ENCODE results near the gene CUEDC1.

Gene CUEDC1

GRCh38 chr17:57948555-57949420 lies 6.4 kb downstream of the CUEDC1 start:
- peak; percentile 65 to 96 for DNase-seq (ENCODE audit: low read depth in 1 of 2, low spot score in 1 of 2)
- TF ChIP-seq JUND (IDR thresholded peaks at IDR 0.05; ENCODE audit: low read depth): peak; percentile 88
- in situ Hi-C loops (cut with HindIII; ENCODE audit: low pct_unique_long_range_greater_than_20kb, low sequenced_read_pairs): no loop called here

GRCh38 chr17:57948169-57948554 lies 7.0 kb downstream of the CUEDC1 start:
- TF ChIP-seq JUND (IDR thresholded peaks at IDR 0.05; ENCODE audit: low read depth): no peak
- in situ Hi-C loops (cut with HindIII; ENCODE audit: low pct_unique_long_range_greater_than_20kb, low sequenced_read_pairs): no loop called here
- peak in 1 of 2 experiments; percentile 94 for DNase-seq (ENCODE audit: low read depth in 1 of 2, low spot score in 1 of 2)

- in situ Hi-C loops (cut with HindIII; ENCODE audit: low pct_unique_long_range_greater_than_20kb, low sequenced_read_pairs): no loop called here
- TF ChIP-seq JUND (IDR thresholded peaks at IDR 0.05; ENCODE audit: low read depth): no peak
- no peak for DNase-seq (ENCODE audit: low read depth in 1 of 2, low spot score in 1 of 2)
These were observed 7.8 kb downstream of the CUEDC1 start for GRCh38 chr17:57947369-57947768.

- in situ Hi-C loops (cut with HindIII; ENCODE audit: low pct_unique_long_range_greater_than_20kb, low sequenced_read_pairs): no loop called here
- TF ChIP-seq JUND (IDR thresholded peaks at IDR 0.05; ENCODE audit: low read depth): no peak
- peak; percentile 73 to 93 for DNase-seq (ENCODE audit: low read depth in 1 of 2, low spot score in 1 of 2)
These were observed 8.3 kb downstream of the CUEDC1 start for GRCh38 chr17:57946798-57947358.

- in situ Hi-C loops (cut with HindIII; ENCODE audit: low pct_unique_long_range_greater_than_20kb, low sequenced_read_pairs): no loop called here
- DNase-seq (ENCODE audit: low read depth in 1 of 2, low spot score in 1 of 2): no peak
- TF ChIP-seq JUND (IDR thresholded peaks at IDR 0.05; ENCODE audit: low read depth): no peak
These were observed 9.0 kb downstream of the CUEDC1 start for GRCh38 chr17:57945996-57946797.

GRCh38 chr17:57944908-57945307 lies 10.3 kb downstream of the CUEDC1 start:
- TF ChIP-seq JUND (IDR thresholded peaks at IDR 0.05; ENCODE audit: low read depth): no peak
- in situ Hi-C loops (cut with HindIII; ENCODE audit: low pct_unique_long_range_greater_than_20kb, low sequenced_read_pairs): no loop called here
- no peak for DNase-seq (ENCODE audit: low read depth in 1 of 2, low spot score in 1 of 2)

- in situ Hi-C loops (cut with HindIII; ENCODE audit: low pct_unique_long_range_greater_than_20kb, low sequenced_read_pairs): no loop called here
- TF ChIP-seq JUND (IDR thresholded peaks at IDR 0.05; ENCODE audit: low read depth): no peak
- peak in 1 of 2 experiments; percentile 78 for DNase-seq (ENCODE audit: low read depth in 1 of 2, low spot score in 1 of 2)
These were observed 11.6 kb downstream of the CUEDC1 start for GRCh38 chr17:57943645-57944044.

- in situ Hi-C loops (cut with HindIII; ENCODE audit: low pct_unique_long_range_greater_than_20kb, low sequenced_read_pairs): no loop called here
These were observed 12.1 kb downstream of the CUEDC1 start for GRCh38 chr17:57943140-57943539.

GRCh38 chr17:57941384-57942370 lies 13.5 kb downstream of the CUEDC1 start:
- no peak for TF ChIP-seq JUND (IDR thresholded peaks at IDR 0.05; ENCODE audit: low read depth)
- DNase-seq (ENCODE audit: low read depth in 1 of 2, low spot score in 1 of 2): peak in 1 of 2 experiments; percentile 58
- in situ Hi-C loops (cut with HindIII; ENCODE audit: low pct_unique_long_range_greater_than_20kb, low sequenced_read_pairs): no loop called here

More at GRCh38 chr17:57943140-57943539, 12.1 kb downstream of the CUEDC1 start:
- no peak for DNase-seq (ENCODE audit: low read depth in 1 of 2, low spot score in 1 of 2)
- no peak for TF ChIP-seq JUND (IDR thresholded peaks at IDR 0.05; ENCODE audit: low read depth)

- in situ Hi-C loops (cut with HindIII; ENCODE audit: low pct_unique_long_range_greater_than_20kb, low sequenced_read_pairs): no loop called here
- DNase-seq (ENCODE audit: low read depth in 1 of 2, low spot score in 1 of 2): peak in 1 of 2 experiments; percentile 89
- TF ChIP-seq JUND (IDR thresholded peaks at IDR 0.05; ENCODE audit: low read depth): no peak; the same call in 1 of the 2 replicates
These were observed 14.4 kb downstream of the CUEDC1 start for GRCh38 chr17:57940653-57941329.

GRCh38 chr17:57940231-57940630 lies 15.0 kb downstream of the CUEDC1 start:
- in situ Hi-C loops (cut with HindIII; ENCODE audit: low pct_unique_long_range_greater_than_20kb, low sequenced_read_pairs): no loop called here

More at GRCh38 chr17:57940231-57940630, 15.0 kb downstream of the CUEDC1 start:
- peak in 1 of 2 experiments; percentile 89 for DNase-seq (ENCODE audit: low read depth in 1 of 2, low spot score in 1 of 2)
- no peak for TF ChIP-seq JUND (IDR thresholded peaks at IDR 0.05; ENCODE audit: low read depth)
